ENCODE data around the gene SPTLC1.
"Not testable (repeated sequence)": the region's sequence is repeated elsewhere in the genome, so short reads cannot be mapped to it uniquely, and the experiment has no call there.

Gene SPTLC1

GRCh38 chr9:92030367-92030766 lies 84.8 kb downstream of the SPTLC1 start:
- no peak for DNase-seq (ENCODE audit: low spot score)

GRCh38 chr9:92029553-92029952 lies 85.7 kb downstream of the SPTLC1 start:
- DNase-seq (ENCODE audit: low spot score) = no peak

- DNase-seq (ENCODE audit: low spot score) = no peak
These were observed 88.8 kb downstream of the SPTLC1 start for GRCh38 chr9:92026206-92027002.

GRCh38 chr9:92021785-92022541 lies 93.2 kb downstream of the SPTLC1 start:
- not testable (repeated sequence) for DNase-seq (ENCODE audit: low spot score)

GRCh38 chr9:92019658-92020057 lies 95.6 kb downstream of the SPTLC1 start:
- DNase-seq (ENCODE audit: low spot score) = no peak

- DNase-seq (ENCODE audit: low spot score) = no peak
These were observed 104.3 kb downstream of the SPTLC1 start for GRCh38 chr9:92010705-92011536.

GRCh38 chr9:92010253-92010652 lies 105.0 kb downstream of the SPTLC1 start:
- DNase-seq (ENCODE audit: low spot score) = not testable (repeated sequence)

- no peak for DNase-seq (ENCODE audit: low spot score)
These were observed 107.2 kb downstream of the SPTLC1 start for GRCh38 chr9:92008041-92008440.

- DNase-seq (ENCODE audit: low spot score) = no peak
These were observed 111.2 kb downstream of the SPTLC1 start for GRCh38 chr9:92004045-92004392.

- DNase-seq (ENCODE audit: low spot score) = no peak
These were observed 111.7 kb downstream of the SPTLC1 start for GRCh38 chr9:92003308-92004044.

- not testable (repeated sequence) for DNase-seq (ENCODE audit: low spot score)
These were observed 113.3 kb downstream of the SPTLC1 start for GRCh38 chr9:92001948-92002347.

- no peak for DNase-seq (ENCODE audit: low spot score)
These were observed 114.0 kb downstream of the SPTLC1 start for GRCh38 chr9:92001244-92001643.

GRCh38 chr9:91995000-91995655 lies 120.1 kb downstream of the SPTLC1 start:
- no peak for DNase-seq (ENCODE audit: low spot score)

GRCh38 chr9:91994422-91994821 lies 120.8 kb downstream of the SPTLC1 start:
- DNase-seq (ENCODE audit: low spot score) = no peak

- no peak for DNase-seq (ENCODE audit: low spot score)
These were observed 122.7 kb downstream of the SPTLC1 start for GRCh38 chr9:91992461-91993041.

- no peak for DNase-seq (ENCODE audit: low spot score)
These were observed 123.4 kb downstream of the SPTLC1 start for GRCh38 chr9:91991721-91992341.

- DNase-seq (ENCODE audit: low spot score) = no peak
These were observed 129.0 kb downstream of the SPTLC1 start for GRCh38 chr9:91986248-91986647.

GRCh38 chr9:91985692-91986091 lies 129.5 kb downstream of the SPTLC1 start:
- no peak for DNase-seq (ENCODE audit: low spot score)
